ENCODE results near the gene SUGP2.
A peak's percentile ranks its signal among the peaks of the same experiment; 100 is the strongest.

Gene SUGP2

GRCh38 chr19:19033426-19034203 is at the start of gene SUGP2, which contains the start of gene ARMC6:
Gene SUGP2 (minus strand): TSS chr19:19033517. CDS start chr19:19031071, 2,446 bp downstream.
Gene ARMC6 (plus strand): TSS chr19:19033603. CDS start chr19:19034210, 607 bp downstream.
- DNase-seq (ENCODE audit: low spot score) = peak; percentile 89

- no peak for DNase-seq (ENCODE audit: low spot score)
Observed at GRCh38 chr19:19081642-19082151, 48.4 kb upstream of the SUGP2 start.

- no peak for DNase-seq (ENCODE audit: low spot score)
Observed at GRCh38 chr19:19079571-19079970, 46.3 kb upstream of the SUGP2 start.

- no peak for DNase-seq (ENCODE audit: low spot score)
Observed at GRCh38 chr19:19078801-19079200, 45.5 kb upstream of the SUGP2 start.

- DNase-seq (ENCODE audit: low spot score) = no peak
Observed at GRCh38 chr19:19077103-19077502, 43.8 kb upstream of the SUGP2 start.

GRCh38 chr19:19076476-19076875 is 43.2 kb upstream of the SUGP2 start:
- DNase-seq (ENCODE audit: low spot score) = no peak

- no peak for DNase-seq (ENCODE audit: low spot score)
Observed at GRCh38 chr19:19075126-19075525, 41.8 kb upstream of the SUGP2 start.

- no peak for DNase-seq (ENCODE audit: low spot score)
Observed at GRCh38 chr19:19074196-19074882, 41.0 kb upstream of the SUGP2 start.

- no peak for DNase-seq (ENCODE audit: low spot score)
Observed at GRCh38 chr19:19071897-19072296, 38.6 kb upstream of the SUGP2 start.

- peak; percentile 24 for DNase-seq (ENCODE audit: low spot score)
Observed at GRCh38 chr19:19068659-19069654, 35.6 kb upstream of the SUGP2 start.

GRCh38 chr19:19067276-19068072 is 34.2 kb upstream of the SUGP2 start:
- no peak for DNase-seq (ENCODE audit: low spot score)

- peak; percentile 16 for DNase-seq (ENCODE audit: low spot score)
Observed at GRCh38 chr19:19064811-19065745, 31.8 kb upstream of the SUGP2 start.

GRCh38 chr19:19064098-19064722 is 30.9 kb upstream of the SUGP2 start:
- no peak for DNase-seq (ENCODE audit: low spot score)

GRCh38 chr19:19063183-19064097 is 30.1 kb upstream of the SUGP2 start, which contains the start of gene SLC25A42:
Gene SLC25A42 (plus strand): TSS chr19:19063994. CDS start chr19:19096125, 32,131 bp downstream.
- DNase-seq (ENCODE audit: low spot score) = peak; percentile 100

- no peak for DNase-seq (ENCODE audit: low spot score)
Observed at GRCh38 chr19:19062454-19063182, 29.3 kb upstream of the SUGP2 start.

GRCh38 chr19:19061506-19061905 is 28.2 kb upstream of the SUGP2 start:
- DNase-seq (ENCODE audit: low spot score) = no peak

- DNase-seq (ENCODE audit: low spot score) = no peak
Observed at GRCh38 chr19:19059837-19060611, 26.7 kb upstream of the SUGP2 start.
